ENCODE results near the gene IRF1. TPM values are rescaled to one million over a fixed set of nuclear protein-coding genes. Genes with fewer than 3 reads are reported as not detected.

The IRF1 gene
- total RNA-seq (ENCODE audit: low replicate concordance), result 50.1 and 77.4 TPM in 2 replicates
- long read RNA-seq, transcript IRF1-201 (10 exons, 3,579 nt), result major isoform, 21 of 28 reads
- long read RNA-seq, partial matches to known transcripts, result 2 of 28 reads
- long read RNA-seq, other reads (novel, unspliced or antisense), result 5 of 28 reads

DNA sequence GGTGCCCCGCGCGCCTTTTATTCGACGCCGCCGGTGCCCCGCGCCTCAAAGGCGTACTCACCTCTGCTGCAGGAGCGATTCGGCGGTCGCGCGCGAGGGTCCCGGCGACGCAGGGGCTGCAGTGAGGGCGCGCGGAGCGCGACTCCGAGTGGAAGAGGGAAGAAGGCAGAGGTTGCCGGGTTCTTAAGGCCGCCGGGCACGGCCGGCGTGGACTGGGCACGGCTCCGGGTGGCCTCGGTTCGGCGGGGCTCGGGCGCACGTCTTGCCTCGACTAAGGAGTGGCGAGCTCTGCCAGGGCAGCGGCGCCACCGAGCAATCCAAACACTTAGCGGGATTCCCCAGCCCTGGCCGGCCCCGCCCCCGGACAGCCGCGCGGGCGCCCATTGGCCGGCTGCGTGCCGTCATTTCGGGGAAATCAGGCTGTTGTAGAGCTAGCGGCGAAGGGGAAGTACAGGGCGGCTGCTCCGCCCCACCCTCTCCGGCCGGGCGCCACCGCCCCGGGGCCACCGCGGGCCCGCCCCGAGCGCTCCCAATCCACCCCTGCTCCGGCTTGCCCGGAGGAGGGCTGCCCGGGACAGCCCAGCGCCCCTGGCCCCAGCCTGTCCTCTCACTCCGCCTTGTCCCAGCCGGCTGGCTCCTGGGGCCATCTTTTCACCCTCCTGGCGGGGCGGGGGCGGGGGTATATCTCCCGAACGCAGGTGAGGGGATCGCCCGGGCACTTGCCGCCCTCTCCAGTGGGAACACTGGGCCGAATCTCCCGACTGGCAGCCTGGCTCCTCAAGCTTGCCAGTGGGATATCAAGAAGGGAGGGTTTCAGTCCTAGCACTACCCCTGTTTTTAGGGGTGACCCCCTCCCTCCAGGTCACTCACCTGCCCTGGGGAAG, at the start of gene IRF1:
Gene IRF1 (minus strand): TSS at position 290 of the 884 bp plus-strand sequence. CDS start 1,295 bp downstream, outside the sequence.
- peaks cover 4% of the 10 kb centered on the region for H3K36me3 Mint-ChIP-seq
- peak within 1 kb of the TSS; percentile 74 for H3K27ac Mint-ChIP-seq
- peaks cover 15% of the 10 kb centered on the region for H3K27me3 Mint-ChIP-seq
- H3K4me3 Mint-ChIP-seq, result peak within 1 kb of the TSS; percentile 89
- H3K4me1 Mint-ChIP-seq (ENCODE audit: unreplicated experiment), result peaks cover 5% of the 10 kb centered on the region
- no peaks in the 10 kb centered on the region for H3K9me3 Mint-ChIP-seq
- TF ChIP-seq, protein P1, sequence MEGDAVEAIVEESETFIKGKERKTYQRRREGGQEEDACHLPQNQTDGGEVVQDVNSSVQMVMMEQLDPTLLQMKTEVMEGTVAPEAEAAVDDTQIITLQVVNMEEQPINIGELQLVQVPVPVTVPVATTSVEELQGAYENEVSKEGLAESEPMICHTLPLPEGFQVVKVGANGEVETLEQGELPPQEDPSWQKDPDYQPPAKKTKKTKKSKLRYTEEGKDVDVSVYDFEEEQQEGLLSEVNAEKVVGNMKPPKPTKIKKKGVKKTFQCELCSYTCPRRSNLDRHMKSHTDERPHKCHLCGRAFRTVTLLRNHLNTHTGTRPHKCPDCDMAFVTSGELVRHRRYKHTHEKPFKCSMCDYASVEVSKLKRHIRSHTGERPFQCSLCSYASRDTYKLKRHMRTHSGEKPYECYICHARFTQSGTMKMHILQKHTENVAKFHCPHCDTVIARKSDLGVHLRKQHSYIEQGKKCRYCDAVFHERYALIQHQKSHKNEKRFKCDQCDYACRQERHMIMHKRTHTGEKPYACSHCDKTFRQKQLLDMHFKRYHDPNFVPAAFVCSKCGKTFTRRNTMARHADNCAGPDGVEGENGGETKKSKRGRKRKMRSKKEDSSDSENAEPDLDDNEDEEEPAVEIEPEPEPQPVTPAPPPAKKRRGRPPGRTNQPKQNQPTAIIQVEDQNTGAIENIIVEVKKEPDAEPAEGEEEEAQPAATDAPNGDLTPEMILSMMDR (conservative IDR thresholded peaks at IDR 0.05), result no peak
- DNase-seq (ENCODE audit: extremely low spot score, unreplicated experiment), result peak; percentile 97

DNA sequence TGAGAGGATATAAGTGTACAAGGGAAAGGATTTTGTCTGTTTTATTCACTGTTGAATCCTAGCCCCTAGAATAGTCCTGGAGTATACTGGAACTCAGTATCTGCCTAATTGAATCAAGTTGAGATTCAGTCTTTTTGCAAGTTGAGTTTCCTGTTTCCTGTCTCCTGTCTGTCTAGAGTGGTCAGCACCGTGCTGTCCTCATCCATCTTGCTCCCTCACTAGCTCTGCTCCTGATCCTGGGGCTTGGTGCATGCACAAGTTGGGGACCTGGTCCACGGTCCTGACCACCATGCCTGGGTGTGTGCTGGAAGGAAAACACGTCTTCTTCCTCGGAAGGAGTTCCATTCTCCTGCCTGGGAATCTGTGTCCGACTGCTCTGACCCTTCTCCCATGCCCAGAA, 49.6 kb upstream of the IRF1 start:
- no peak overlapping the region for H3K27ac Mint-ChIP-seq
- DNase-seq (ENCODE audit: extremely low spot score, unreplicated experiment), result no peak

GRCh38 chr5:132539716-132540115, 49.1 kb upstream of the IRF1 start:
- TF ChIP-seq, protein P1 (conservative IDR thresholded peaks at IDR 0.05), result no peak
- no peaks in the 10 kb centered on the region for H3K36me3 Mint-ChIP-seq
- no peak overlapping the region for H3K27ac Mint-ChIP-seq
- no peak overlapping the region for H3K4me3 Mint-ChIP-seq
- no peaks in the 10 kb centered on the region for H3K4me1 Mint-ChIP-seq (ENCODE audit: unreplicated experiment)
- no peaks in the 10 kb centered on the region for H3K9me3 Mint-ChIP-seq
- peaks cover 23% of the 10 kb centered on the region for H3K27me3 Mint-ChIP-seq
- DNase-seq (ENCODE audit: extremely low spot score, unreplicated experiment), result no peak

More for the DNA sequence above, 49.6 kb upstream of the IRF1 start:
- no peaks in the 10 kb centered on the region for H3K36me3 Mint-ChIP-seq
- no peaks in the 10 kb centered on the region for H3K9me3 Mint-ChIP-seq
- no peaks in the 10 kb centered on the region for H3K4me1 Mint-ChIP-seq (ENCODE audit: unreplicated experiment)
- peaks cover 19% of the 10 kb centered on the region for H3K27me3 Mint-ChIP-seq
- no peak overlapping the region for H3K4me3 Mint-ChIP-seq
- TF ChIP-seq, protein P1 (conservative IDR thresholded peaks at IDR 0.05), result no peak

- Mint-ChIP-seq H3K27me3 (peaks cover 38% of the 10 kb centered on the region), H3K9me3 (no peaks in the 10 kb centered on the region), H3K4me1 (ENCODE audit: unreplicated experiment) (peaks cover 5% of the 10 kb centered on the region), H3K4me3 (no peak overlapping the region), H3K27ac (no peak overlapping the region), H3K36me3 (no peaks in the 10 kb centered on the region)
- DNase-seq (ENCODE audit: extremely low spot score, unreplicated experiment), result no peak
- TF ChIP-seq, protein P1 (conservative IDR thresholded peaks at IDR 0.05), result no peak
These were observed 40.4 kb upstream of the IRF1 start for GRCh38 chr5:132530946-132531345.

DNA sequence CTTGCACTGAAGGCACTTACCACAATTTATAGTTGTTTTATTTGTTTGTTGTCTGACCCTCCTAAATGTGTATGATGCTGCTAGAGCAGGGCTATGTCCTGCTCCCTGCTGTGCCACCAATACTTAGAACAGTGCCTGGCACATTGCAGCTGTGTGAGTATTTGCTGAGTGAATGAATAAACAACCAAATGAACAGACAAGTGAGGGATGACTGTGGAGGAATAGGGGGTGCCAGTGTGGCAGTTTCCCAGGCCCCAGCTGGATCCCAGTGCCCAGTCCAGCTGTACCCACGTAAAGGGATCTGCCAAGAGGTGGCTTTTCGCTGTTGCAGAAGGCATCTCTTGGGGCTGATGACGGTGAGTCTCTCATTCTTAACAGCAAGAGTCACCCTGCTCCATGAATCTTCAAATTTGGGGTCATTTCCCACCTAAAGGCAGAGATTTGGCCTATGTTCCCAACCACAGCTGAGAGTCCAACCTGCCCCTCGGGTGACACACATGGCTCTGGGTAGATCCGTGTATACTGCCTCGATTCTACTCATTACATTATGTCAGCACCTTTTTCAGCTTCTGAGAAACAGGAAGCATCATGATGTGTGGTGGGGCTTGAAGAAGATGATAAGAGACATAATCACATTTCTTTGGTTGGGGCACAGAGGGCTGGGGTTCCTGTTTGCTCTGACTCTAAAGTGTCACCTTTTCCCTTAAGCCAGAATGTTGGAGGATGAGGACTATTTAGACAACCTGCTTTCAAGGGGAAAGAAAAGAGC, 38.5 kb upstream of the IRF1 start:
- H3K4me1 Mint-ChIP-seq (ENCODE audit: unreplicated experiment), result peaks cover 5% of the 10 kb centered on the region

More for the DNA sequence above, 38.5 kb upstream of the IRF1 start:
- TF ChIP-seq, protein P1 (conservative IDR thresholded peaks at IDR 0.05), result no peak
- Mint-ChIP-seq H3K27me3 (peaks cover 29% of the 10 kb centered on the region), H3K9me3 (no peaks in the 10 kb centered on the region), H3K36me3 (no peaks in the 10 kb centered on the region), H3K4me3 (no peak overlapping the region), H3K27ac (no peak overlapping the region)
- no peak for DNase-seq (ENCODE audit: extremely low spot score, unreplicated experiment)
